ENCODE data around the gene PTGES2. TPM values are rescaled to one million over a fixed set of nuclear protein-coding genes. Genes with fewer than 3 reads are reported as not detected.

The PTGES2 gene
- total and polyA plus RNA-seq, 4 donors: 22.8 to 41.1 (median 31.5) TPM

- Histone ChIP-seq H3K27ac (ENCODE audit: low read depth in 1 of 2, low read length in 2 of 2) (peak overlapping the region; percentile 91 to 94), H3K36me3 (ENCODE audit: control insufficient read depth in 4 of 4, insufficient read depth in 3 of 4, low read depth in 1 of 4, low read length in 3 of 4) (peaks cover 0 to 11% (median 0%) of the 10 kb centered on the region in 4 donors), H3K27me3 (ENCODE audit: control insufficient read depth in 4 of 4, insufficient read depth in 4 of 4, low read length in 3 of 4) (no peaks in the 10 kb centered on the region), H3K9me3 (ENCODE audit: control insufficient read depth in 4 of 4, low read length in 3 of 4) (no peaks in the 10 kb centered on the region), H3K9ac (ENCODE audit: low read depth in 1 of 2, low read length in 2 of 2) (peak overlapping the region; percentile 98 to 99), H3K4me3 (ENCODE audit: low read depth in 1 of 3, low read length in 3 of 3) (peak overlapping the region; percentile 56 to 93 (median 82)), H3K4me1 (ENCODE audit: control insufficient read depth in 4 of 4, insufficient read depth in 4 of 4, low read length in 3 of 4) (peaks cover 14 to 70% (median 58%) of the 10 kb centered on the region in 4 donors)
- WGBS: 19% methylated on average over 16 of the region's 16 CpGs
- TF ChIP-seq RAD21 (IDR thresholded peaks at IDR 0.05): no peak
- no peak for TF ChIP-seq SP1 (IDR thresholded peaks at IDR 0.05)
- no peak for TF ChIP-seq NR2F2 (IDR thresholded peaks at IDR 0.05)
- TF ChIP-seq FOXA2 (IDR thresholded peaks at IDR 0.05): no peak
- TF ChIP-seq, protein P1, sequence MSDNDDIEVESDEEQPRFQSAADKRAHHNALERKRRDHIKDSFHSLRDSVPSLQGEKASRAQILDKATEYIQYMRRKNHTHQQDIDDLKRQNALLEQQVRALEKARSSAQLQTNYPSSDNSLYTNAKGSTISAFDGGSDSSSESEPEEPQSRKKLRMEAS (IDR thresholded peaks at IDR 0.05): no peak
- no peak for TF ChIP-seq GABPA (IDR thresholded peaks at IDR 0.05 in 1 of 2, conservative IDR thresholded peaks at IDR 0.05 in 1 of 2)
- TF ChIP-seq HNF4G (IDR thresholded peaks at IDR 0.05): no peak
- no peak for TF ChIP-seq ZBTB33 (IDR thresholded peaks at IDR 0.05)
- TF ChIP-seq FOXA1 (IDR thresholded peaks at IDR 0.05): no peak
- no peak for TF ChIP-seq HNF4A (conservative IDR thresholded peaks at IDR 0.05)
- TF ChIP-seq REST (IDR thresholded peaks at IDR 0.05): no peak
- TF ChIP-seq, protein P2, sequence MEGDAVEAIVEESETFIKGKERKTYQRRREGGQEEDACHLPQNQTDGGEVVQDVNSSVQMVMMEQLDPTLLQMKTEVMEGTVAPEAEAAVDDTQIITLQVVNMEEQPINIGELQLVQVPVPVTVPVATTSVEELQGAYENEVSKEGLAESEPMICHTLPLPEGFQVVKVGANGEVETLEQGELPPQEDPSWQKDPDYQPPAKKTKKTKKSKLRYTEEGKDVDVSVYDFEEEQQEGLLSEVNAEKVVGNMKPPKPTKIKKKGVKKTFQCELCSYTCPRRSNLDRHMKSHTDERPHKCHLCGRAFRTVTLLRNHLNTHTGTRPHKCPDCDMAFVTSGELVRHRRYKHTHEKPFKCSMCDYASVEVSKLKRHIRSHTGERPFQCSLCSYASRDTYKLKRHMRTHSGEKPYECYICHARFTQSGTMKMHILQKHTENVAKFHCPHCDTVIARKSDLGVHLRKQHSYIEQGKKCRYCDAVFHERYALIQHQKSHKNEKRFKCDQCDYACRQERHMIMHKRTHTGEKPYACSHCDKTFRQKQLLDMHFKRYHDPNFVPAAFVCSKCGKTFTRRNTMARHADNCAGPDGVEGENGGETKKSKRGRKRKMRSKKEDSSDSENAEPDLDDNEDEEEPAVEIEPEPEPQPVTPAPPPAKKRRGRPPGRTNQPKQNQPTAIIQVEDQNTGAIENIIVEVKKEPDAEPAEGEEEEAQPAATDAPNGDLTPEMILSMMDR (IDR thresholded peaks at IDR 0.05; ENCODE audit: low read depth, low read length, missing input control): no peak
- TF ChIP-seq EGR1 (IDR thresholded peaks at IDR 0.05; ENCODE audit: low read depth in 2 of 2): no peak
- no peak for TF ChIP-seq TAF1 (conservative IDR thresholded peaks at IDR 0.05)
- no peak for TF ChIP-seq RXRA (IDR thresholded peaks at IDR 0.05)
- TF ChIP-seq, protein P3, sequence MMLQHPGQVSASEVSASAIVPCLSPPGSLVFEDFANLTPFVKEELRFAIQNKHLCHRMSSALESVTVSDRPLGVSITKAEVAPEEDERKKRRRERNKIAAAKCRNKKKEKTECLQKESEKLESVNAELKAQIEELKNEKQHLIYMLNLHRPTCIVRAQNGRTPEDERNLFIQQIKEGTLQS (IDR thresholded peaks at IDR 0.05): no peak
- TF ChIP-seq JUND (IDR thresholded peaks at IDR 0.05): no peak
- DNase-seq (ENCODE audit: low spot score): no peak
Observed at GRCh38 chr9:128099231-128099931, 28.1 kb downstream of the PTGES2 start.
